Skeletal muscle cell (primary cell): ENCODE measurements around the gene HPSE2.
"Not testable (repeated sequence)": the region's sequence is repeated elsewhere in the genome, so short reads cannot be mapped to it uniquely, and the experiment has no call there.

Source experiments
- DNase-seq: peaks from one replicate; pipeline ENCODE4 v3.0.0-alpha.2; 2010; ENCODE audit warnings: low read depth
- H3K4me3 ChIP-seq: 2 replicates; pipeline ENCODE4 v1.5.1; 2011; ENCODE audit warnings: low read depth, mild to moderate bottlenecking, control low read depth, low read length, moderate library complexity

The HPSE2 gene

DNA sequence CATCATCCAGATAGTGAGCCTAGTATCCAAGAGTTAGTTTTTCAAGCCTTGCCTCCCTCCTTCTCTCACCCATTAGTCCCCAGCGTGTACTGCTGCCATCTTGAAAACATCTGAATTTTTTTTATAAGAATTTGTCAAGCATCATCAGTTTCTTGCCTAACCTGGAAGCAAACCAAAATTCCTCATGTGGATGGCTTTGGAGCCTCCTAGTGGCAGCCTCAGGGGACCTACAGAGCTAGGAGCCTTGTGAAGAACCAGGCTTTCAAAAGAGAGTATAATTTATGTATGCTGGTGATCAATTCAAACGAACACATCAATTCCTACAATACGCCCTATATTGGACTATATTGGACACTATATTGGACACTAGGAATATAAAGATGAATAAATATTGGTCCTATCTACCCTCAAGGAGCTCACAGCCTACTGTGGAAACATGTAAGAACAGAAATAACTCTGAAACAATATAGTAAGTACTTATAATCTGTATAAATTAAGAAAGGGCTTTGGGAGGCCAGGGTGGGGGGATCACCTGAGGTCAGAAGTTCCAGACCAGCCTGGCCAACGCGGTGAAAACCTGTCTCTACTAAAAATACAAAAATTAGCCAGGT lies 63.4 kb downstream of the HPSE2 start:
- H3K4me3 ChIP-seq = no peak overlapping the region
- DNase-seq = no peak

DNA sequence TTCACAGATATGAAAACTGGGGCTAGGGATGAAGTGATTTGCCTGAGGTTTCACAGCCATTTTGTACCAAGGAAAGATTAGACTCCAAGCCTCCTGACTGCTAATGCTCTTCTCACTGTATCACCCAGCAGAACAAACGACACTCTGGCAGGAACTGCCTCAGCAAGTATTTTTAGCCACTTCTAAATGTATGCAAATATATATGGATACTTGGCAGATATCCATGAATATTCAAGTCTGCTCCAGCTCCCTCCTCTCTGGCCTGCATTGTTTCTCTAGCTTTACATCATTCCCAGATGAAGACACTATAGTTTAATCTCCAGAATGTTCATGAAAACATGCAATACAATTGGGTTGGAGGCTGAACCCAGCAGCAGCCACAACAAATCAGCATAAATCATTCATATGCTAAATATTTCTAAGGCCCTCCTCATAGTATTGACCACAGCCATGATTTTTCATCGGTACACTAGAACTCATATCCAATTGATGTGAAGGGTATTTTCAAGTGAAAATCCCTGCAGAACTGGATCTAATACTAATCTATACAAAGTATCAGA lies 65.5 kb downstream of the HPSE2 start:
- DNase-seq = no peak
- H3K4me3 ChIP-seq = no peak overlapping the region

DNA sequence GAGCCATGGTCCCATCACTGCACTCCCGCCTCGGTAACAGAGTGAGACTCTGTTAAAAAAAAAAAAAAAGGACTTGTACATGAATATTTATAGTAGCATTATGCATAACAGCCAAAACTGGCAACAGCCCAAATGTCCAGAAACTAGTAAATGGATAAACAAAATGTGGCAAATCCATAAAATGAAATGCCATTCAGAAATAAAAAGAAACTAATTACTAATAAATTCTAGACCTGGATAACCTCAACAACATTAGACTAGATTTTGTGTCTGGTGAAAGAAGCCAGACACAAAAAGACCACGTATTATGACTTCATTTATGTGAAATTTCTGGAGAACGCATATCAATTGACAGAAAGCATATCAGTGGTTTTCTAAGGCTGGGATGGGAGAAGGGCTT lies 74.5 kb downstream of the HPSE2 start:
- no peak for DNase-seq

DNA sequence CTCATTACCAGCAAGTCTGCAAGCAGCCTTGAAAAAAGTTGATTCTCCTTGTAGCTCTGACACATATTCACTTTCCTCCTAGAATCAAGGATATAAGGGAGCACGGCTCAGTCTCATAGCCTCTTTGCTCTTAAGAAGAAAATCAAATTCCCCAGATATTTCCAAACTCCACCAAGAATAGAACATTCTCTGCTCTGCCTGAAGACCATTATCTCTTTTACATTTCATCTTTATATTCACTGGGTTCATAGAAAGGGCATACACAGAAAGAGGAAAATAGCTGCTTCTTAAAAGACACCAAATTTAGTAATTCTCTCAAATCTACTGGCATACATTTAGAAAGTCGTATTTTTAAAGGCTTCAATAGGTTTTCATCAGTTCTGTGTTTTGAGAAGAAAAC lies 92.0 kb downstream of the HPSE2 start:
- no peak for DNase-seq

More for the DNA sequence above, 74.5 kb downstream of the HPSE2 start:
- no peak overlapping the region for H3K4me3 ChIP-seq

DNA sequence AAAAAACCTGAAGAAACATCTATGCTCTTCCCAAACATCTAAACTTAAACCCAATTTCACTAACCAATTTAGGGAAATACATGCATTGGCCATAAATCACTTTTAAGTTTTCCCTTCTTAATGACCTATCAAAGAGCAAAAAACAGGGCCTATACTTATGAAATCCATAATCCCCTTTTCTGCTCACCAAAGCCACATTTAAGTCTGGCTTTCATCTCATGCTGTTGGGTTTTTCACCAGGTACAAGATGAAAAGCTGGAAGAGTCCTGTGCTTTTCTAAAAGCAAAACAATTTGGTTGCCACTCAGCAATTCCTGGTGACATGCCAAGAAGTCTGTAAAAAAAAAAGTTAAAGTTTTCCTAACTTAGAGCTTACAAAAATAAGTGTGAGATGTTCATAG lies 92.6 kb downstream of the HPSE2 start:
- H3K4me3 ChIP-seq = no peak overlapping the region
- no peak for DNase-seq

More for the DNA sequence above, 92.0 kb downstream of the HPSE2 start:
- H3K4me3 ChIP-seq = no peak overlapping the region

DNA sequence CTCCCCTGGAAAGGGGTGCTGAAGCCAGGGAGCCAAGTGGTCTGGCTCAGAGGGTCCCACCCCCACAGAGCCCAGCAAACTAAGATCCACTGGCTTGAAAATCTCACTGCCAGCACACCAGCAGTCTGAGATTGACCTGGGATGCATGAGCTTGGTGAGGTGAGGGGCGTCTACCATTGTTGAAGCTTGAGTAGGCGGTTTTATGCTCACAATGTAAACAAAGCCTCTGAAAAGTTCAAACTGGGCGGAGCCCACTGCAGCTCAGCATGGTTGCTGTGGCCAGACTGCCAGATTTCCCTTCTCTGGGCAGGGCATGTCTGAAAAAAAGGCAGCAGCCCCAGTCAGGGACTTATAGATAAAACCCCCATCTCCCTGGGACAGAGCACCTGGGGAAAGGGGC lies 102.8 kb downstream of the HPSE2 start:
- H3K4me3 ChIP-seq, DNase-seq: not testable (repeated sequence)

DNA sequence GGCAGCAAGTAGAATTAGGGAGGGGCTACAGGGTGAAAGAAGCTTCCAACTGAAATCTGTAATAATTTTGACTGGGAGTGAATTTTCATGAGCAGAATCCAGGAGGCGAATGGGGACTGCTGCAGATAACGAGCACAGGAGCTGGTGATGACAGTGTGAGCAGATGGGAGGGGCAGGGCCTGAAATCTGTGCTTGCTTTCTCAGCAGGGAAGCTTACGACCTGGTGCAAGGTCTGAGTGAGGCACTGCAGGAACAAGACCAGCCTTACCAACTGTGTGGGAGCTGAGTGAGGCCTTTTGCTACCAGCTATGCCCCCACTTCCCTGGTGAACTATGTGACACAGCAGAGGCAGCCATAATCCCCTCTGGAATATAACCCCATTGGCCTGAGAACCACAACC lies 109.8 kb downstream of the HPSE2 start:
- no peak for DNase-seq
- no peak overlapping the region for H3K4me3 ChIP-seq

DNA sequence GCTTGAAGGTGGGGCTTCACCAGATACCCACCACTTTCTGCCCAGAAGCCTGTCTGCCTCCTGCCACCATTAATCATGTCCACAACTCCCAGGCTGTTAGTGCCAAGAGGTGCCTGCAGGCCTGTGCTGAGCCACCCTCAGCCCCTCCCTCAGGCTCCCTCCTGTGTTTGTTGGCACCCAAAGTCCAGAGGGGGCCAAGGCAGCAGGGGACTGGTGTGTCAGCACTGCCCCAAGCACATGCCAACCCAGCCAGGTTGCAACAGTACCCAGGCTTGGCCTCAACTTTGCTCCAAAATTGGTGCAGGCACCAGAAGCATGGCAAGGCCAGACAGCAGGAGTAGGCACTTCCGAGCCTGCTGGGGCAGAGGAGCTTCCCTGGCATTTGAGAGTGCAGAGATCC lies 111.3 kb downstream of the HPSE2 start:
- no peak overlapping the region for H3K4me3 ChIP-seq
- no peak for DNase-seq

DNA sequence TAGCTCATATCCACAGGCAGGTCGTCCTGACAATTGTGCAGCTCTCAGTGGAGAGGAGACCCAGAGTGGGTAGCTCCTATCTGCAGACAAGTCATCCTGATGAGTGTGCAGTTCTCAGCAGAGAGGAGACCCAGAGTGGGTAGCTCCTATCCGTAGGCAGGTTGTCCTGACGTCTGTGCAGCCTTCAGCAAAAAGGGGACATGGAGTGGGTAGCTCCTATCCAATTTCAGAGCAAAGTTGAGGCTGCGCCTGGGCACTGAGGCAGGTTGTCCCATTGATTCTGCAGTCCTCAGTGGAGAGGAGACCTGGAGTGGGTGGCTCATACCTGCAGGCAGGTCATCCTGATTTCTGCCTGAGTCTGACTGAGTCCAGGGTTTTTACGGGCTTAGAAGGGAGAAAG lies 111.8 kb downstream of the HPSE2 start:
- DNase-seq = no peak
- no peak overlapping the region for H3K4me3 ChIP-seq

DNA sequence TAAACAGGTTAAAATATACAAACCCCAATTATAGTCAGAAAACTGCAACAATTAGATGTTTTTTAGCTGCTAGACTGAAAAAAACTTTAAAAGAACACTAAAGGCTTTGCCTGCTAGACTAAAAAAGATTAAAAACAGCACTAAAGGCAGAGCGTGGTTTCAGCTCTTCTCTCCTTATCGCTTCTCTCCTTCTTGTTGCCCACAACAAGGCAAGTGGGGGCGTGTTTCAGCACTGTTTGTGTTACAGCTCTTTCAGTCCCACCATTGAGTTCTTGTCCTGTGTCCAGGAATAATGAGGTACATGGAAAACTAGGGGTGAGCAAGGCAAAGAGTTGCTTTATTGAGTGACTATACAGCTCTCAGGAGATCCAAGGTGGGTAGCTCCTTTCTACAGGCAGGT lies 112.3 kb downstream of the HPSE2 start:
- DNase-seq = no peak
- no peak overlapping the region for H3K4me3 ChIP-seq

DNA sequence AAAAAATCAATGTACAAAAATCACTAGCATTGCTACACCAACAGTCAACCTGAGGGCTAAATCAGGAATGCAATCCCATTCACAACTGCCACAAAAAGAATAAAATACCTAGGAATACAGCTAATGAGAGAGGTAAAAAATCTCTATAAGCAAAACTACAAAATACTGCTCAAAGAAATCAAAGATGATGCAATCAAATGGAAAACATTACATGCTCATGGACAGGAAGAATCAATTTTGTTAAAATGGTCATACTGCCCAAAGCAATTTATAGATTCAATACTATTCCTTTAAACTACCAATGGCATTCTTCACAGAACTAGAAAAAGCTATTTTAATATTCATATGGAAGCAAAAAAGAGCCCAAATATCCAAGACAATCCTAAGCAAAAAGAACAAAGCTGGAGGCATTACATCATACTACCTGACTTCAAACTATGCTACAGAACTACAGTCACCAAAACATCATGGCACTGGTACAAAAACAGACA lies 116.3 kb downstream of the HPSE2 start:
- no peak overlapping the region for H3K4me3 ChIP-seq
- no peak for DNase-seq

DNA sequence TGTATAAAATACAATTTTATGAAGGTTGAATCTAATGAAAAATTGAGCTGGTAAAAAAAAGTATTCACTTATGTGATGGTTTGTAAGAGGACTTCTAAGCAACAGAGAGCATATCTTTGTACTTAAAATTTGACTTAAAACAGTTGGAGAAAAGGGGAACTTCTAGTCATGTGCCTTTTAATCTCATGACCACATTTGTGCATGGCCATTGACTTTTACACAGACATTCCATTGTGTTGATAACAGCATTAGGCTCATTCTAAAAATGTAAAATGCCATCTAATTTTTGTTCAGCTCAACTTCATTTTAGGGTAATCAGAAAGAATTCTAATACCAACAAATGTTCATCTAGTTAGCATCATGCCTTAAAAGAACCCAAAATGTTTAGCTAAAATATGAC lies 119.9 kb downstream of the HPSE2 start:
- H3K4me3 ChIP-seq = no peak overlapping the region
- DNase-seq = no peak

DNA sequence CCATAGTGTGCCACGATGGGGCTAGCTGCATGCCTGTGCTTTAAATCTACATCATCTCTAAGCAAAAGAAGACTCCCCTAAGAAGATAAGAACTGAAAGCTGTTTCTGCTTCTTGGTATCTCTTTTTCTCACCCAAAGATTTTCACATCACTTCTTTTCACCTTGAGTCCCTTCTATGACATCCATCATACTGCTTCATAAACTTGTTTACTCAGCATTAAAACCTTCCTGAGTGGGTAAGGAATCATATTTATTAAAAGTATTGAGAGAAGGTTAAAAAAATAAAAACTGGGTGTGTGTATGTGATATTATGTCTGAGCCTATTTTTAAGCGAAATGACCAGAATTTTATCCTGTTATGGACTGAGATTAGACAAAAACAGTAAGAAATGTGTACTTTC lies 150.3 kb downstream of the HPSE2 start:
- no peak overlapping the region for H3K4me3 ChIP-seq
- no peak for DNase-seq

DNA sequence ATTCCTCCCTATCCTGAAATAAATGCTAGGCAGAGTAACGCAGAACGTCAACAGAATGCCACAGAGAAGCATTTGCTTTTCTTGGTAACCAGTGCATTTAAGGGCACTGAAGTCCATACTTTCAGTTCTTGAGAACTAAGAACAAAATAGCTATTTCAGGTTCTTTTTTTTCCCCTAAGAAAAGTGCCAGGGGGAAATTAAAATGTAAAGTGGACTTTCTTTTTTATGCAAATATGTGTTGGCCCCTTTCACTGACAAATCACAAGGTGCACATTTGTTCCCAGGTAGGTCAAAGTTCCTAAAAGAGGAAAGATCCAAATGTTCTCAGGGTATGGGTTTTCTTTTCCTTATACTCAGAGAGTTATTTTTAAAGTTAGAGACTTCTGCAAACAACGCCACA lies 151.5 kb downstream of the HPSE2 start:
- no peak overlapping the region for H3K4me3 ChIP-seq
- no peak for DNase-seq

DNA sequence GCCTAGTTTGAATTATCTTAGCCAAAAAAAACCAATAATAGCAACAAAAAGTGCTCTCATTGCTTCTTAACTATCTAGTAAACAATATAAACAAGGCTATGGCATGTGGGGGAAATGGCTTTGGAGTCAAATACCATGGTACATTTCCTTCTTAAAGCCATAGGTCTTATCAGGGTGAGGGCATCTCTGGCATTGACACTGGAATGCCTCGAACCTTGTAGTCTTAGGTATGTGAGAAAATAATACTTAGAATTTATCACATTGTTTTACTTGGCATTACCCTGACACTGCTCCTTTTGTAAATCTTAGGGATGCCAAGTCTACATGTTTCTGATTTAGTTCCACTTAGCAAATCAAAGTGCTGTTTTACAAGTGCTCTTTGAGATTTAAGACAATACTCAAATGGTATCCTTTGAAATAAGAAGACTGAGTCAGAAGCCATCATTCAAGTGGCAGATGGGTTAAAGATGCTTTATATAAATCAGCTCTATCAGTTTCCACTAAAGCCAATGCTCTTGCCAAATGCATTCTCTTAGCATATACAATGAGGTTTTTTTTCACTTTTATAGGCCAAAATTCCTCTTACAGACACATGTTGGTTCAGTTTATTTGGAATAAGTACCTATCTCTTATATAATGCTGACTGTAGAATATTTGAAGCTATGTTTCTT lies 155.2 kb downstream of the HPSE2 start:
- no peak for DNase-seq
- no peak overlapping the region for H3K4me3 ChIP-seq

DNA sequence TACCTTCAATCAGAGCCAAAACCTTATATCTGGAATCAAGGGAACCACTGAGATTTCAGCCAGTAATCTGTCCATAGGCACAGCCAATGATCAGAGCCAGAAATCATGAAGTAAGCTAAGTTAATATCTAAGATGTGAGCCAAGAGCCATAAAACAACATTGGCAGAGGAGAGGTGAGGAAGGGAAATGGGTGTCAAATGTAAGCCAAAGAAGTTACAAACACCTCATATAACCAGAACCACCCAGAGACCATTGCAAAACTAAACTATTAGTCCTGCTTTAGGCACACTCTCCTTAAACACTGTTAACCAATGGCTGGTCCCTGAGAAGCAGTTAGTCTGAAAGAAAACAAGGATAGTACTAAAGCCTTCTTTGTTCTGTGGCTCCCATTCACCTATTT lies 173.1 kb downstream of the HPSE2 start:
- no peak overlapping the region for H3K4me3 ChIP-seq
- no peak for DNase-seq

DNA sequence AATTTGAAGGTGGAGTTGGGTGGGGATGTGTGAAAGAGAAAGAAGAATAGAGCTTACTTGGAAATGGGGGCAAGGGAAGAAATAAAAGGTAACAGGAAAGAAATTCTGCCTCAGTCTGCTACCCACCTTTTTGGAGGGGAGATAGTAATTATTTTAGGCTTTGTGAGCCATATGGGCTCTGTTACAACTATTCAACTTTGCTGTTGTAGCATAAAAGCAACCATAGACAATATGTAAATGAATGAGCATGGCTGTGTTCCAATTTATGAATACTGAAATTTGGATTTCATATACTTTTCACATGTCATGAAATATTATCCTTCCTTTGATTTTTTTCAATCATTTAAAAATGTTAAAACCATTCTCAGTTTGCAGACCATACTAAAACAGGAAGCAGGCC lies 176.9 kb downstream of the HPSE2 start:
- no peak overlapping the region for H3K4me3 ChIP-seq
- DNase-seq = no peak

DNA sequence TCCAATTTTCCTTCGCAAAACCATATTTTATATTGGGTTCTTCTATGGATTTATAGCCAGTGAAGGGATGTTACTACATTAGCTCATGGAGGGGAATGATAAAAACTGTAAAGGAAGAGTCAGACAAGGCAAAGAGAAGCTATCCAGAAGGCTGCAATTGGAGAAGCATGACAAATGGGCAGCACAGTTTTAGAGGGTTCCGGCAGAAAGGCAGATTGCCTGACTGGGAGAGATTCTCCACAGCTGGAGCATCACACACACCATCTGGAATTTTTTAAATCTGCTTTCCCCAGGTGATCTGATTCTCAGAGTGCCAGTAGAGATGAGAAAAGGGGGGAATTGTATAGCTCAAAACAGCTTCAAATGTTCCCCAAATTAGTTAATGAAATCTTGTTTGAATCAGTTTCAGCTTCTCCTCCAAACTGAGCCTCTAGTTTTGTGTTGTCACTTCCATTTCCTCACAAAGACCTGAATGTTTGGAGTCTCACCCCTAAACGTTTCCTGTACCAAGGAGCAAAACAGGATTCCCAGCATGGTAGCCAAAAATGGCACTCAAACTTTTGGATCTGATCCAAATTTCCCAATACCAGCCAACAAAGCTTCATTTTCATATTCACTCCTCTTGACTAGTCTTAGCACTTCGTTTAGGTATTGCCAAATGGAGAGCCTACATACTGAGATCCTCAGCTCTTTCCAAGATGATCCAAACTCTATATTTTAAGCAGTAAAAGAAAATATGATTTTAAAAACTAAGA lies 177.5 kb downstream of the HPSE2 start:
- no peak for DNase-seq
- no peak overlapping the region for H3K4me3 ChIP-seq

DNA sequence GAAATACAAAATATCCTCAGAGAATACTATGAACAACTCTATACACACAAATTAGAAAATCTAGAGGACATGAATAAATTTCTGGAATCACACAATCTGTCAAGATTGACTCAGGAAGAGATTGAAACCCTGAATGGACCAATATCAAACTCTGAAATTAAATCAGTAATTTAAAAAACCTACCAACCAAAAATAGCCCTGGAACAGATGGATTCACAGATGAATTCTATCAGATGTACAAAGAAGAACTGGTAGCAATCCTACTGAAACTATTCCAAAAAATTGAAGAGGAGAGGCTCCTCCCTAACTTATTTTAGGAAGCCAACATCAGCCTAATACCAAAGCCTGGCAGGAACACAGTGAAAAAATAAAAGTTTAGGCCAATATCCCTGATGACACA lies 190.0 kb downstream of the HPSE2 start:
- DNase-seq = no peak
- no peak overlapping the region for H3K4me3 ChIP-seq

DNA sequence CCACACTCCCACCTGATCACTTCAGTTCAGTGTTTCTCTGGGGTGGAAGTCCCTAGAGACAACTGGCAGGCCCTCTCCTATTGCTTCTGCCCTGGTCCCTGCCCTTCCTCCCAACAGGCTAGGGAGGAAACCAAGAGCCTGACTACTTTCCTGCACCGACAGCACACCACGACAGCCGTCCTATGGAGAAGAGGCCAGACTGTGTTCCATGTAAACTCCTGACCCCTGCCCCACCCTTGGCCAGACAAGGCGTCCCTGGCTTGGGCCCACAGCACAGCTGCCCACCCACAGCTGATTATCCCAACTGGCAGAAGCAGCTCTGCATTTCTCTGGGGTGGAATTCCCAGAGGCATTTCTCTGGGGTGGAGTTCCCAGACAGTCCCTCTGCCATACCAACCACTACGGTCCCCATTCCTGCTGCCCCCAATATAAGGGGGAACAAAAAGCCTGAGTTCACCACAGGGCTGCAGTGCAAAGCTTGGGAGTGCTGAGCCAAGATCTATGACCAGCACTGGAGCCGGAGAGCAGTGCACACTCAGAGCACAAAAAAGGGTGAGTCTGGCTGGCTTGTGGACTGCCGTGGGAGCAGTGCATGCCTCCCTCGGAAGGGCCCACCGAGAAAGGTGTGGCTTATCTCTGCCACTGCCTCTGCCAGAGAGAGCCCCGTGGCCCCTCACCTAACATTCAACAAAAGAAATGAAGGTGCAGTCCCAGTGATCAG lies 193.4 kb downstream of the HPSE2 start:
- H3K4me3 ChIP-seq = no peak overlapping the region
- DNase-seq = no peak
